NCI-H1105 (cell line): ENCODE results near the gene BCAS3.

Source experiments
- DNase-seq: peaks from one replicate; lab custom pipeline; 2025; lab: John Stamatoyannopoulos, UW

Gene BCAS3

GRCh38 chr17:61383689-61384201, 706.1 kb downstream of the BCAS3 start:
- DNase-seq, result no peak

GRCh38 chr17:61384354-61384691, 706.7 kb downstream of the BCAS3 start:
- no peak for DNase-seq

DNA sequence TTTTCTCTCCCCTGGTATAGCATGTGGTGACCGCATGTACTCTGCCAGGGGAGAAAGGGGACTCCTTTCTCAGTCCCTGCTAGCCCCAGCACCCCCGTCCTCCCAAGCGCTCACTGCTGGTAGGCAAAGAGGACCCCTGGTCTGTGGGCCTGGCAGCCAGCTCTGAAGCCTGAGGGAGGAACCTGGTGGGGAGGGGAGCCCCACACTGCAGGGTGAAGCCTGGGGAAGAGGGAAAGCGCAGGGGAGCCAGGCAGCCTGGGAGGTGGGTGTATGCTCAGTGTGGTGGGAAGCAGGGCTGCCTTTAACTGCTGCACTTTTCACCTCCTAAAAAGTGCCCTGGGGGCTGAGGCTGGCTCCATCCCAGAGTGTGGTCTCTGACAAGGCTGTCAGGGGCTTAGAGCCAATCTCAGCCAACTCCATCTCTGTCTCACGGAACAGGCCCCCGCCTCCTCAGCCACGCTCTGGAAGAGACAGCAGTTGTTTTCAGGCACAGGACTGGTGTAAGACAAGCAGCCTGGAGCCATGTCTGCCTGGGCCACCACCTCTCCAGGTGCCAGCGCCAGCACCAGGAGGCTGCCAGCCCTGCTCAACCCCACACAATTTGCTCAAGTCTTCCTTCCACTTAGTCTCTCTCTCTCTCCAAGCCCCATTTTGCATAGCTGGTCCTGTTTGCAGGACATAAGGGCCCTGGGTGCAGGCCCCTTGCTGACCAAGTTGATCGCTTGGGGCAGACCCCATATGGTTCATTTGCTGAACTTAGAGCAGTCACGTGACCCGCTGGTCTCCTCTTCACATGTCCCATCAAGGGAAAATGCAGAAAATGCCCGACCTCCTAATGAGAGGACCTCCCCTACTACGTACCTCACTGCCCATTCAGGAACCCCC, 707.3 kb downstream of the BCAS3 start:
- DNase-seq, result no peak

DNA sequence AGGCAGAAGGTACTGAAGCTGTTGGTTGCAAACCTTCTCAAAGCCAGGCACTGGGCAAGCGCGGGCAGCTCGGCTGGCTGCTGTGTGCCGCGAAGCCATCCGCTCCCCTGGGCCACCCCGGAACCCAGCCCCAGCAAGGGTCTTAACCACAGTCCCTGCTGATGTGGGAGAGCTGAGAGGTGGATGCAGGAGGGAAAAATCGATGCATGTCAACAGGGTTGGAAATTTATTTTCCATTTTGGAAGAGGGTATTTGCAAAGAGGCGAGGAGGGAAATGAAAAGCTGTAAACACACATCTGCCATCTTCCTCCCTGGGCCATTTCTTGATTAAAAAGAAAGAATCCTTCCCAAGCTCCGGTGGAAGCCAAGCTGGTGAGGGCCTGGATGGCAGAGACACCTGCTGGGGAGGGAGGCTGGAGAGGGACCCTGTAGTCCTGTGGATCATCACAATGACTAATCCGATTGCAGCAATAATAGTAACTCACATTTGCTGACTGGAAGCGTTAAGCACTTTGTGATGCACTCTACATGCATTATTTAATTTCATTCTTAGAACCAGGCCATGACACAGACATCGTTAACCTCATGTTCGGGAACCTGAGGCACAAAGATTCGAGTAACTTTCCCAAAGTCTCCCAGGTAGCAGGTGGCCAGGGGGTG, 708.1 kb downstream of the BCAS3 start:
- DNase-seq, result no peak

- DNase-seq, result no peak
Observed at GRCh38 chr17:61386251-61386650, 708.6 kb downstream of the BCAS3 start.

GRCh38 chr17:61387011-61387410, 709.4 kb downstream of the BCAS3 start:
- no peak for DNase-seq

- no peak for DNase-seq
Observed at GRCh38 chr17:61387511-61388305, 710.1 kb downstream of the BCAS3 start.

GRCh38 chr17:61388561-61389356, 711.1 kb downstream of the BCAS3 start:
- DNase-seq, result no peak

DNA sequence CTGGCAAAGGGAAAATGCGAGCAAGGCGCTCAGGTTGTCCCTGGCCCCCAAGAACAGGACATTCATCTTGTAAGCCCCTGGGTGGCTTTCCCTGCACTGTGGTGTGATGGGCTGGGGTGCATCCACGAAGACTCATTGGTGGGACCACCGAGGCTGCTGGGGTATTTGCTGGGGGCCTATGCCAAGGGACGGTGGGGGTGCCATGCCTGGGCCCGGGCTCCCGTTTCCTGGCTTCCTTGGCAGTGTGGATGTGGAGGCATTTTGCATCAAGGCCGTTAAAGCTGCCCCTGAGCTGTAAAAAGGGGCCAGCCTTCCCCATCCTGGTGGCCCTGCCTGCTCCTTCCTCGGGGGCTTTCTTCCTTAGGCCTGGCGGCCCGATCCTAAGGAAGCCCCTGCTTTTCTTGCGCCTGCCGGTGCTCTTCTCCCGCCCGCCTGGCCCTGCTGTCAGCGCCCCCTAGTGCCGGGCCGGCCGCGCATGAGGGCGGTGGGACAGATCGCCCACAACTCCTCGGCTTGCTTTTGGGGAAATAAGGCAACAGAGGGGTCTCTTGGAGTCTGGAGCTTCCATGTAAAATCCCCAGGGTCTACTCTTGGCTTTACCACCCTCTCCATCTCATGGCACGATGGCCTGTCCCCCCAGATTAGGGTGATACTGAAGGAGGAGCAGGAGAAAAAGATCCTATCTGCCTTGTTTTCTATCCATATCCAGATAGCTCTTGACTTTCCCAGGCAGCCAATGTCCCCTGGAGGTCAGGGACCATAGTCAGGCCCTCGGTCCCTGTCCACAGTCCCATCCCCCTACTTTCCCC, 712.2 kb downstream of the BCAS3 start:
- no peak for DNase-seq

DNA sequence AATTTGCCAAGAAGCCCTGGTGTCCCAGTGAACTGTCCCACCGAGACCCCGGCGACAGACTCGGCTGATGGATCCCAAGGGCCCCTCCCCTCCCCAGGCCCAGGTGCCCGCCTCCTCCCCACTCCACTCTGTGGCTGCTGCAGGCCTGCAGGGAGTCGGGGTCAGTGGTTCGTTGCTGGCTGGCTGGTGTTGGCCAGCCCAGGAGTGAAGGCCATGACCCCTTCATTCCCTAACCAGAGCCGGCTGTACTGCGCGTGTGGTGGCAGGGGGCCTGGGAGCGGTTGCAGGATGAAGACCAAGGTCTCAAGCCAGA, 712.8 kb downstream of the BCAS3 start:
- no peak for DNase-seq

- DNase-seq, result no peak
Observed at GRCh38 chr17:61391595-61392291, 714.1 kb downstream of the BCAS3 start.

DNA sequence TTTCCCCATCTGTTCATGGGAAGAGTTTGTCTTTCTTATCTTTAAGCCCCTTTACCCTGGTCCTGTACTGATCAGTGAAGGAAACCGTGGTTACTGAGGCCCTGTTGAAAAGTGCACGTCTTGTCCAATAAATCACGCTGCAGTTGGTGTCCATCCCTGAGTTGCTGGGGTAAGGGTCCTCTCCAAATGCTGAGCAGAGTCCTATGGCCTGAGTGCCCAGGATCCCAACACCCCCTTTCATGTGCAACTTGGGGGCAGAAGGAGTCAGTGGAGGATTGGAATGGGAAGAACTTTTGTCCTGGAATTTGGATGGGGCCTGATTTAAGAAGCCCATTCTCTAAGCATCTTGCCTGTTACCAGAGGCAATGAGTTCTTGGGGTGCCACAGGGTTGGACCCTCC, 715.0 kb downstream of the BCAS3 start:
- DNase-seq, result no peak

DNA sequence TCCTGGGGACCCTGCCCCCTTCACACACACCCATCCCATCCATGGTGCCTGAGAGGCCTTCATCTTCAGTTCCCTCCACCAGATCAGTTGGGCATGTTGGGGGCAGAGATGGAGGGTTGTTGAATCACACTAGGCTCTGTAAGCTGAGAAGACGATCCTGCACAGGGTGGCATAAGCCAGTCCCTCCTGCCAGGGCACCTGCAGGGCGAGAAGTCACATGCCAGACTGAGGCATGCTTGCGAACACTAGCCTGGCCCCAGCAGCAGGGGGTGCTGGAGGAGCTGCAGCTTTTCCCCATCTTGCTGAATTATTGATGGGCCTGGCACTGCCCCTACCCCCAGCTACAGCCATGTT, 715.9 kb downstream of the BCAS3 start:
- no peak for DNase-seq

DNA sequence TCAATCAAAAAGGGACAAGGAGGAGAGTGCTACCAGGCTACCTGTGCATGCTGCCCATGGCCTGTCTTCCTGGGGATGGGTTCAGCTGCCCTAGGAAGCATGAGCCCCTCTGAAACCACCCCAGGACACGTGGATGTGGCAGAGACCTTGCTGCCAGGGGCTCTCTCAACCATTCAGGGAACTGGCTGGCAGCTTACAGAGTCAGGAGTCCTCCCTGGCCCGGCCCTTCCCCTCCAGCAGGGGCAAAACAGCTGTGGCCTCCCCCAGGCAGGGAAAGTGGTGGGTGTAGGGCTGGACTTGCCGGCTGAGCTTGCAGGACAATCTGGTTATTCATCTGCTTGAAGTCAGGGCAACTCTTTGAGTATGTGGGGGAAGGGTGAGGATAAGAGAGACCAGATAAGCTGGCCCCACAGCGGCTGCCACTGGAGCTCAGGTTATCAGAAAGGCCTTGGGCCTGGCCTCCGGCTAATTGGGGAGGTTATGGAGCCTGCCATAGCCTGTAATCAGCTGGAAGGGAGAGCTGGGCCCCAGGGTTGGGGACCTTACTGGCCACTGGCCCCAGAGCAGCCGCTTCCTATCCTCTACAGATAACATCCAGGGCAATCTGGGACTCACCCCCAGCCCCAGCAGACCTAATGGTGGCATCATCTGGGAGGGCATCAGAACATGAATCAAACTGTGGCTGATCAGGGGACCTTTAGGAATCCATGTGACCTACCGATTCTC, 716.4 kb downstream of the BCAS3 start:
- no peak for DNase-seq

- DNase-seq, result no peak
Observed at GRCh38 chr17:61394630-61395408, 717.2 kb downstream of the BCAS3 start.

DNA sequence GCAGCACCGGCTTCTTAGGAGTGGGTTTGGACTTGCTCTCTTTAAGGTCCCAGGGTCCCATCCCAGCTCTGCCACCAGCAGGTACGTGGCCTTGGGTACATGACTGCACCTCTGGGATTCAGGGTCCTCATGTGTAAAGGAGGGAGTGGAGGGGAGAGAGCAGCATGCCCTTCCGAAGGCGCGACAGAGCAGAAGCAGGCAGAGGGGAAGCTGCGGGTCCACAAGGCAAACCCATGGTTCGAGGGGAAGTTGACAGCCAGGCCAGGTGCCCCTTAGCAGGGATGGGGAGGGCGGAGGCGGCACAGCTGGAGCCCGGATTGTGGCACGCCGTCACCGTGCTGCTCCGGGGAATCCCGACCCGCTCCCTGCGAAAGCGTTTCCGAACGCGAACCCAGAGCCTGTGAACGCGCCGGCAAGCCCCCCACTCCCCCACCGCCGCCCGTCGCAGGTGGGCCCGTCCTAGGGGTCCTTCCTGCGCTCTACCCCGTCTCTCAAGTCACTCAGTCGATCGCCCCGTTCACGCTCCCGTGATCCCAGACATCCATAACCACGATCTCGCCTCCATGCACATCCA, 717.8 kb downstream of the BCAS3 start:
- no peak for DNase-seq

GRCh38 chr17:61395983-61396585, 718.4 kb downstream of the BCAS3 start:
- DNase-seq, result no peak

GRCh38 chr17:61396586-61397085, 719.0 kb downstream of the BCAS3 start:
- DNase-seq, result no peak
